CD1c-positive myeloid dendritic cell (primary cell): ENCODE results near the gene GABARAPL2.
"Not testable (repeated sequence)": the region's sequence is repeated elsewhere in the genome, so short reads cannot be mapped to it uniquely, and the experiment has no call there.

ENCODE experiments used
- DNase-seq: peaks from one replicate; pipeline ENCODE4 v3.0.0-alpha.2; 2016; ENCODE audit errors: extremely low spot score

GABARAPL2 gene

GRCh38 chr16:75566040-75566757 lies at the start of gene GABARAPL2:
GABARAPL2 (plus strand) TSS chr16:75566379; CDS start chr16:75566487, 108 bp downstream.
- DNase-seq = peak; percentile 96

GRCh38 chr16:75519175-75519574 lies 47.0 kb upstream of the GABARAPL2 start:
- DNase-seq = no peak

- DNase-seq = no peak
Observed at GRCh38 chr16:75526032-75526790, 40.0 kb upstream of the GABARAPL2 start.

- no peak for DNase-seq
Observed at GRCh38 chr16:75527825-75528299, 38.3 kb upstream of the GABARAPL2 start.

- DNase-seq = no peak
Observed at GRCh38 chr16:75529056-75529905, 36.9 kb upstream of the GABARAPL2 start.

GRCh38 chr16:75529959-75530358 lies 36.2 kb upstream of the GABARAPL2 start:
- no peak for DNase-seq

- DNase-seq = no peak
Observed at GRCh38 chr16:75532142-75532765, 33.9 kb upstream of the GABARAPL2 start.

GRCh38 chr16:75532791-75533190 lies 33.4 kb upstream of the GABARAPL2 start:
- no peak for DNase-seq

- no peak for DNase-seq
Observed at GRCh38 chr16:75534560-75535205, 31.5 kb upstream of the GABARAPL2 start.

- DNase-seq = no peak
Observed at GRCh38 chr16:75535211-75535843, 30.9 kb upstream of the GABARAPL2 start.

GRCh38 chr16:75535901-75536300 lies 30.3 kb upstream of the GABARAPL2 start, which contains the start of gene CHST5:
CHST5 (minus strand) TSS chr16:75536108; CDS start chr16:75530384, 5,724 bp downstream.
- DNase-seq = no peak

GRCh38 chr16:75537776-75538175 lies 28.4 kb upstream of the GABARAPL2 start:
- DNase-seq = no peak

- DNase-seq = not testable (repeated sequence)
Observed at GRCh38 chr16:75538882-75539565, 27.2 kb upstream of the GABARAPL2 start.

GRCh38 chr16:75541236-75541635 lies 24.9 kb upstream of the GABARAPL2 start:
- DNase-seq = no peak

- not testable (repeated sequence) for DNase-seq
Observed at GRCh38 chr16:75542462-75542861, 23.7 kb upstream of the GABARAPL2 start.

- not testable (repeated sequence) for DNase-seq
Observed at GRCh38 chr16:75545879-75546278, 20.3 kb upstream of the GABARAPL2 start.

GRCh38 chr16:75546293-75546692 lies 19.9 kb upstream of the GABARAPL2 start:
- DNase-seq = no peak

- DNase-seq = not testable (repeated sequence)
Observed at GRCh38 chr16:75548456-75548855, 17.7 kb upstream of the GABARAPL2 start.

GRCh38 chr16:75550211-75550662 lies 15.9 kb upstream of the GABARAPL2 start:
- DNase-seq = peak; percentile 95

GRCh38 chr16:75552951-75553350 lies 13.2 kb upstream of the GABARAPL2 start:
- no peak for DNase-seq
